Right ventricle myocardium superior (tissue), 1 donor: ENCODE results near the gene MCTP1. TPM values are rescaled to one million over a fixed set of nuclear protein-coding genes. Genes with fewer than 3 reads are reported as not detected.
"Not testable (repeated sequence)": the region's sequence is repeated elsewhere in the genome, so short reads cannot be mapped to it uniquely, and the experiment has no call there.

Experiments used
- ATAC-seq: fragments of 200-7000 bp; cut with Tn5 transposase; one replicate; pipeline ENCODE4 v1.9.1; 2020; ENCODE audit warnings: mild to moderate bottlenecking; ENCODE audit not compliant: poor library complexity
- DNase-seq: peaks from one replicate; pipeline ENCODE4 v3.0.0-alpha.2; 2020
- intact Hi-C: fragments of 100-400 bp; cut with DNase I; formaldehyde crosslinking; loops from one replicate; pipeline ENCODE4 v1.11.2; 2022
- total RNA-seq: library from RNA; stranded (reverse); fragmentation: NEBNext Ultra II Directional; extraction: Animal tissue kit (Norgen Biotek cat#: 25700); gene quantifications from one replicate; pipeline ENCODE4 v1.2.1, GENCODE V29; 2021
- donor health status: DM: no; HTN: yes; CAD: no; lungs with severe emphysema.

MCTP1 gene
- total RNA-seq, 1 donor from 2014 or later, result 7.1 TPM

- no peak for DNase-seq
- no peak for ATAC-seq
- intact Hi-C loops, result no loop called here
Observed at GRCh38 chr5:94884311-94884710, 400.6 kb downstream of the MCTP1 start.

GRCh38 chr5:94872526-94872925 is 412.4 kb downstream of the MCTP1 start:
- ATAC-seq (no peak), DNase-seq (no peak)
- intact Hi-C loops, result no loop called here

GRCh38 chr5:94870511-94871183 is 414.2 kb downstream of the MCTP1 start:
- no peak for ATAC-seq
- DNase-seq, result no peak
- intact Hi-C loops, result no loop called here

GRCh38 chr5:94869921-94870320 is 415.0 kb downstream of the MCTP1 start:
- ATAC-seq, result no peak
- DNase-seq, result no peak
- intact Hi-C loops, result no loop called here

GRCh38 chr5:94863951-94864350 is 420.9 kb downstream of the MCTP1 start:
- no peak for ATAC-seq
- DNase-seq, result no peak
- intact Hi-C loops, result no loop called here

- ATAC-seq (no peak), DNase-seq (no peak)
- intact Hi-C loops, result no loop called here
Observed at GRCh38 chr5:94857111-94857510, 427.8 kb downstream of the MCTP1 start.

- no peak for ATAC-seq
- intact Hi-C loops, result no loop called here
Observed at GRCh38 chr5:94856257-94856800, 428.6 kb downstream of the MCTP1 start.

GRCh38 chr5:94855543-94855942 is 429.4 kb downstream of the MCTP1 start:
- ATAC-seq (no peak), DNase-seq (no peak)
- intact Hi-C loops, result no loop called here

More at GRCh38 chr5:94856257-94856800, 428.6 kb downstream of the MCTP1 start:
- no peak for DNase-seq

GRCh38 chr5:94853120-94853519 is 431.8 kb downstream of the MCTP1 start:
- no peak for ATAC-seq

GRCh38 chr5:94850960-94851359 is 433.9 kb downstream of the MCTP1 start:
- ATAC-seq (no peak), DNase-seq (no peak)
- intact Hi-C loops, result no loop called here

More at GRCh38 chr5:94853120-94853519, 431.8 kb downstream of the MCTP1 start:
- intact Hi-C loops, result no loop called here
- no peak for DNase-seq

GRCh38 chr5:94849821-94850736 is 434.8 kb downstream of the MCTP1 start:
- intact Hi-C loops, result no loop called here
- ATAC-seq, result no peak
- no peak for DNase-seq

- ATAC-seq (no peak), DNase-seq (no peak)
- intact Hi-C loops, result no loop called here
Observed at GRCh38 chr5:94849324-94849723, 435.6 kb downstream of the MCTP1 start.

GRCh38 chr5:94847726-94848125 is 437.2 kb downstream of the MCTP1 start:
- no peak for DNase-seq
- no peak for ATAC-seq
- intact Hi-C loops, result no loop called here

- ATAC-seq (no peak), DNase-seq (no peak)
- intact Hi-C loops, result no loop called here
Observed at GRCh38 chr5:94847019-94847418, 437.9 kb downstream of the MCTP1 start.

GRCh38 chr5:94845696-94846095 is 439.2 kb downstream of the MCTP1 start:
- intact Hi-C loops, DNase-seq, ATAC-seq: not testable (repeated sequence)

GRCh38 chr5:94841598-94842322 is 443.1 kb downstream of the MCTP1 start:
- ATAC-seq (no peak), DNase-seq (no peak)
- intact Hi-C loops, result no loop called here

- no peak for ATAC-seq
- DNase-seq, result no peak
- intact Hi-C loops, result no loop called here
Observed at GRCh38 chr5:94833851-94834250, 451.0 kb downstream of the MCTP1 start.

- ATAC-seq (no peak), DNase-seq (no peak)
- intact Hi-C loops, result no loop called here
Observed at GRCh38 chr5:94832685-94833084, 452.2 kb downstream of the MCTP1 start.

- intact Hi-C loops, result no loop called here
- DNase-seq (no peak), ATAC-seq (no peak)
Observed at GRCh38 chr5:94830520-94830919, 454.4 kb downstream of the MCTP1 start.
